ENCODE measurements around the gene PTPN23.
"Not testable (repeated sequence)": the region's sequence is repeated elsewhere in the genome, so short reads cannot be mapped to it uniquely, and the experiment has no call there.

DNA sequence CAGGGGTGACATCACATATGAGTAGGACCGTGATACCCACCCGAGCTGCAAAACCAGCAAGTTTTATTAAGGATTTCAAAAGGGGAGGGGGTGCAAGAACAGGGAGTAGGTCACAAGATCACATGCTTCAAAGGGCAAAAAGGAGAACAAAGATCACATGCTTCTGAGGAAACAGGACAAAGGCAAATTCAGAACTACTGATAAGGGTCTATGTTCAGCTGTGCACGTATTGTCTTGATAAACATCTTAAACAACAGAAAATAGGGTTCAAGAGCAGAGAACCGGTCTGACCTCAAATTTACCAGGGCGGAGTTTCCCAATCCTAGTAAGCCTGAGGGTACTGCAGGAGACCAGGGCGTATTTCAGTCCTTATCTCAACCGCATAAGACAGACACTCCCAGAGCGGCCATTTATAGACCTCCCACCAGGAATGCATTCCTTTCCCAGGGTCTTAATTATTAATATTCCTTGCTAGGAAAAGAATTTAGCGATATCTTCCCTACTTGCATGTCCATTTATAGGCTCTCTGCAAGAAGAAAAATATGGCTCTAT lies 78.8 kb downstream of the PTPN23 start:
- not testable (repeated sequence) for TF ChIP-seq TCF7L2 (IDR thresholded peaks at IDR 0.05; ENCODE audit: low read depth, low read length); MIER3 (CRISPR knock-in tag; IDR thresholded peaks at IDR 0.05; ENCODE audit: borderline replicate concordance); POLR2AphosphoS2 (IDR thresholded peaks at IDR 0.05; ENCODE audit: low read depth, low read length); ZNF24 (IDR thresholded peaks at IDR 0.05); ZNF879 (CRISPR knock-in tag; IDR thresholded peaks at IDR 0.05)
- TF ChIP-seq, protein P1, sequence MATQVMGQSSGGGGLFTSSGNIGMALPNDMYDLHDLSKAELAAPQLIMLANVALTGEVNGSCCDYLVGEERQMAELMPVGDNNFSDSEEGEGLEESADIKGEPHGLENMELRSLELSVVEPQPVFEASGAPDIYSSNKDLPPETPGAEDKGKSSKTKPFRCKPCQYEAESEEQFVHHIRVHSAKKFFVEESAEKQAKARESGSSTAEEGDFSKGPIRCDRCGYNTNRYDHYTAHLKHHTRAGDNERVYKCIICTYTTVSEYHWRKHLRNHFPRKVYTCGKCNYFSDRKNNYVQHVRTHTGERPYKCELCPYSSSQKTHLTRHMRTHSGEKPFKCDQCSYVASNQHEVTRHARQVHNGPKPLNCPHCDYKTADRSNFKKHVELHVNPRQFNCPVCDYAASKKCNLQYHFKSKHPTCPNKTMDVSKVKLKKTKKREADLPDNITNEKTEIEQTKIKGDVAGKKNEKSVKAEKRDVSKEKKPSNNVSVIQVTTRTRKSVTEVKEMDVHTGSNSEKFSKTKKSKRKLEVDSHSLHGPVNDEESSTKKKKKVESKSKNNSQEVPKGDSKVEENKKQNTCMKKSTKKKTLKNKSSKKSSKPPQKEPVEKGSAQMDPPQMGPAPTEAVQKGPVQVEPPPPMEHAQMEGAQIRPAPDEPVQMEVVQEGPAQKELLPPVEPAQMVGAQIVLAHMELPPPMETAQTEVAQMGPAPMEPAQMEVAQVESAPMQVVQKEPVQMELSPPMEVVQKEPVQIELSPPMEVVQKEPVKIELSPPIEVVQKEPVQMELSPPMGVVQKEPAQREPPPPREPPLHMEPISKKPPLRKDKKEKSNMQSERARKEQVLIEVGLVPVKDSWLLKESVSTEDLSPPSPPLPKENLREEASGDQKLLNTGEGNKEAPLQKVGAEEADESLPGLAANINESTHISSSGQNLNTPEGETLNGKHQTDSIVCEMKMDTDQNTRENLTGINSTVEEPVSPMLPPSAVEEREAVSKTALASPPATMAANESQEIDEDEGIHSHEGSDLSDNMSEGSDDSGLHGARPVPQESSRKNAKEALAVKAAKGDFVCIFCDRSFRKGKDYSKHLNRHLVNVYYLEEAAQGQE (IDR thresholded peaks at IDR 0.05; ENCODE audit: borderline replicate concordance in 1 of 2, low read depth in 1 of 2, low read length in 2 of 2), result not testable (repeated sequence)
- TF ChIP-seq, protein P2, sequence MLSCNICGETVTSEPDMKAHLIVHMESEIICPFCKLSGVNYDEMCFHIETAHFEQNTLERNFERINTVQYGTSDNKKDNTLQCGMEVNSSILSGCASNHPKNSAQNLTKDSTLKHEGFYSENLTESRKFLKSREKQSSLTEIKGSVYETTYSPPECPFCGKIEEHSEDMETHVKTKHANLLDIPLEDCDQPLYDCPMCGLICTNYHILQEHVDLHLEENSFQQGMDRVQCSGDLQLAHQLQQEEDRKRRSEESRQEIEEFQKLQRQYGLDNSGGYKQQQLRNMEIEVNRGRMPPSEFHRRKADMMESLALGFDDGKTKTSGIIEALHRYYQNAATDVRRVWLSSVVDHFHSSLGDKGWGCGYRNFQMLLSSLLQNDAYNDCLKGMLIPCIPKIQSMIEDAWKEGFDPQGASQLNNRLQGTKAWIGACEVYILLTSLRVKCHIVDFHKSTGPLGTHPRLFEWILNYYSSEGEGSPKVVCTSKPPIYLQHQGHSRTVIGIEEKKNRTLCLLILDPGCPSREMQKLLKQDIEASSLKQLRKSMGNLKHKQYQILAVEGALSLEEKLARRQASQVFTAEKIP (CRISPR knock-in tag; IDR thresholded peaks at IDR 0.05; ENCODE audit: borderline replicate concordance), result not testable (repeated sequence)
- TF ChIP-seq, protein P3, sequence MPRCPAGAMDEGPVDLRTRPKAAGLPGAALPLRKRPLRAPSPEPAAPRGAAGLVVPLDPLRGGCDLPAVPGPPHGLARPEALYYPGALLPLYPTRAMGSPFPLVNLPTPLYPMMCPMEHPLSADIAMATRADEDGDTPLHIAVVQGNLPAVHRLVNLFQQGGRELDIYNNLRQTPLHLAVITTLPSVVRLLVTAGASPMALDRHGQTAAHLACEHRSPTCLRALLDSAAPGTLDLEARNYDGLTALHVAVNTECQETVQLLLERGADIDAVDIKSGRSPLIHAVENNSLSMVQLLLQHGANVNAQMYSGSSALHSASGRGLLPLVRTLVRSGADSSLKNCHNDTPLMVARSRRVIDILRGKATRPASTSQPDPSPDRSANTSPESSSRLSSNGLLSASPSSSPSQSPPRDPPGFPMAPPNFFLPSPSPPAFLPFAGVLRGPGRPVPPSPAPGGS (CRISPR knock-in tag; IDR thresholded peaks at IDR 0.05), result not testable (repeated sequence)
- TF ChIP-seq, protein P4, sequence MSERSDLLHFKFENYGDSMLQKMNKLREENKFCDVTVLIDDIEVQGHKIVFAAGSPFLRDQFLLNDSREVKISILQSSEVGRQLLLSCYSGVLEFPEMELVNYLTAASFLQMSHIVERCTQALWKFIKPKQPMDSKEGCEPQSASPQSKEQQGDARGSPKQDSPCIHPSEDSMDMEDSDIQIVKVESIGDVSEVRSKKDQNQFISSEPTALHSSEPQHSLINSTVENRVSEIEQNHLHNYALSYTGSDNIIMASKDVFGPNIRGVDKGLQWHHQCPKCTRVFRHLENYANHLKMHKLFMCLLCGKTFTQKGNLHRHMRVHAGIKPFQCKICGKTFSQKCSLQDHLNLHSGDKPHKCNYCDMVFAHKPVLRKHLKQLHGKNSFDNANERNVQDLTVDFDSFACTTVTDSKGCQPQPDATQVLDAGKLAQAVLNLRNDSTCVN (CRISPR knock-in tag; IDR thresholded peaks at IDR 0.05; ENCODE audit: borderline replicate concordance), result not testable (repeated sequence)

All from HepG2 (cell line).